ENCODE data around the gene VSTM2B. TPM values are rescaled to one million over a fixed set of nuclear protein-coding genes. Genes with fewer than 3 reads are reported as not detected.

The VSTM2B gene
- total RNA-seq, 1 donor from 2014 or later, result not detected

DNA sequence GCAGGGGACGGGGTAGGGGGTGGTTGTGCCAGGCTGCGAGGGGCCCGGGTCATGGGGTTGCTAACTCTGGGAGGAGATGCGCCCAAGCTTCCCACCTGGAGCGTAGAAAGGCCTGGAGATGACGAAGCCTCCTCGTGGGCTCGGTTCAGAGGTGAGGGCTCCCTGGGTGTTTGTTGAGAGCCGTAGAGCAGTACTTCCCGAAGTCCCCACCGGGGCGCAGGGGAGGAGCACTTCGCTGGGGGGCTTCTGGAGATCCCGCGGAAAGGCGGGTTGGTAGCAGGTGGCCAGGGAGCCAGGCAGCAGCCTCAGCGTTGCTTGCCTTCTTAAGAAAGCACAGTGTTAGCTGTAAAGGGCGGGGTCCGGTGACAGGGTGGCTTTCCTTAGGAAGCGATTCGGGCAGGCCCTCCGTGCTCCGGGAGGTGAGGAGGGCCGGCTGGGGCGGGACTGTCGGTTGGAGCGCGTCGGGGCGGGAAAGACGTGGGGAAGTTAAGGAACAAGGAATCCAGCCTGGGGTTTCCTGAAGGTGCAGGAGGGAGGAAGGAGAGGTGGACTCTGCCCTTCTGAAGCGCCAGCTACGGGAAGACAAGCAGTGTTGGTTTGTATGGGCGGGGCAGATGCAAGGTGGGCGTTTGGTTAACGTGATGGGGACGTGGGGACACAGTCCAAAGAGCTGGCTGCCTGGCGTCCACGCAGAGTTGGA, 3.3 kb downstream of the VSTM2B start:
- no peak for ATAC-seq
- DNase-seq (ENCODE audit: low spot score), result no peak

DNA sequence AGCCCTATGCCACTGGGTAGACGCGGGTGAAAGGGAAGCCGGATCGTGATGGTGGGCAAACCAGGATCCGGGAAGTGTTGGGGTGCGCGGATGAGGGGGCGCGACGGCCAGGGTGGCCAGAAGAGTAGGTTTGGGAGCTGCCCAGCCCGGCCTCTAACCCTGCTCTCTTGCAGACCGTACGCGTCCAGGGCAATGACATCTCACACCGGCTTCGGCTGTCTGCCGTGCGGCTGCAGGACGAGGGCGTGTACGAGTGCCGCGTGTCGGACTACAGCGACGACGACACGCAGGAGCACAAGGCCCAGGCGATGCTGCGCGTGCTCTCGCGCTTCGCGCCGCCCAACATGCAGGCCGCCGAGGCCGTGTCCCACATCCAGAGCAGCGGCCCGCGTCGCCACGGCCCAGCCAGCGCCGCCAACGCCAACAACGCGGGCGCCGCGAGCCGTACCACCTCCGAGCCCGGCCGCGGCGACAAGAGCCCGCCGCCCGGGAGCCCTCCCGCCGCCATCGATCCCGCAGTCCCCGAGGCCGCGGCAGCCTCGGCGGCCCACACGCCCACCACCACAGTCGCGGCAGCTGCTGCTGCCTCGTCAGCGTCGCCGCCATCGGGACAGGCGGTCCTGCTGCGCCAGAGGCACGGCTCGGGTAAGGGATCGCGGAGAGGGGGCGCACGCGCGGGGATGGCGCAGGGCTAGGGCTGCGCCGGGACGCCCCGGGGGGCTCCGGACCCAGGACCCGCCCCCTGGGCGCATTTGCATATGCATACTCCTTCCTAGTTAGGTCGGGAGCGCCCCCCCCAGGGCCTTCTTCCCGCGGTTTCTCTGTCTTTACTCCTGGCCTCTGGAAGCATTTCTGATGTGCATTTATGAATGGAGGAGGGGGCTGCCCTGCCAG, 4.1 kb downstream of the VSTM2B start:
- ATAC-seq (no peak), DNase-seq (ENCODE audit: low spot score) (no peak)

- DNase-seq (ENCODE audit: low spot score), result no peak
- no peak for ATAC-seq
These were observed 5.0 kb downstream of the VSTM2B start for GRCh38 chr19:29530540-29531457.

DNA sequence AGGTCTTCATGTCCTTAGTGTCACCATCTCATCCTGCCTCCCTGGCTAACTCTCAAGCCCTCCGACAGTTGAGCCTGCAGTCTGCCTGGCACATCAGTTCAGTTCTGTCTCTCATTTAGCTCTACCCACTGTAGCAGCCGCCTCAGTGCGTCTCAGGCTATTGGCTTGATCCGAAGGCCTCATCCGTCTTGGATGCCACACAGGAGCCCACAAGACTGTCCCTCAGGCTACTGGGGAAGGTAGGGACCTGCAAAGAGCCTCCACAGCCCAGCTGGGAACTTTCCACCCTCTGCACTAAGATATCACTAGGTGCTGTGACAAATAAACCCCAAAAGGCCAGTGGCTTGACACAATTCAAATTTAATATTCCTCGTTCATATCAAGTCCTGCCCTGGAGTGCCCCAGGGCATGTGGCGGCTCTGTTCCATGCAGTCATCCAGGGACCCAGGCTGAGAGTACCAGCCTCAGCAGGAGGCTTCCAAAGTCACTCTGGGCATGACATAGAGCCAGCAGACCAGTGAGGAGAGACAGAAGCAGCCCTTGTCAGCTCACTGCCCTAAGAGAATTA, 5.7 kb downstream of the VSTM2B start:
- DNase-seq (ENCODE audit: low spot score) (no peak), ATAC-seq (no peak)

DNA sequence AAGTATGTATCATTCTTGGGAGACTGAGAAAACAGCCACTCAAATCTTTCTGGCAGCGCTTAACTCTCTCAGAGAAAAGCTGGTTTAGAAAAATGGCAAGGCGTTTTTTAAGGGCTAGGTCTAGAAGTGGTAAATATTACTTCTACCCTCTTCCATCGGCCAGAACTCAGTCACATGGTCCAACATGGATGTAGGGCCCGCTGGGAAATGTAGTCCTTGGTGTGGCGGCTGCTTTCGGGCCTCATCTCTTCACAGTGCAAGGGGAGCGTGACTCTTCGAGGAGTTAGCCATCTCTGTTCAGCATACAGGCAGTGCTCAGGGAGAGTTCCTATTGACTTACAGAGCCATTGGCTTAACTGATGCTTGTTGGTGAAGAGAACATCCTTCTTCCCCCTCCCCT, 6.3 kb downstream of the VSTM2B start:
- ATAC-seq, result no peak
- DNase-seq (ENCODE audit: low spot score), result no peak

- DNase-seq (ENCODE audit: low spot score) (no peak), ATAC-seq (no peak)
These were observed 7.2 kb downstream of the VSTM2B start for GRCh38 chr19:29532956-29533355.

DNA sequence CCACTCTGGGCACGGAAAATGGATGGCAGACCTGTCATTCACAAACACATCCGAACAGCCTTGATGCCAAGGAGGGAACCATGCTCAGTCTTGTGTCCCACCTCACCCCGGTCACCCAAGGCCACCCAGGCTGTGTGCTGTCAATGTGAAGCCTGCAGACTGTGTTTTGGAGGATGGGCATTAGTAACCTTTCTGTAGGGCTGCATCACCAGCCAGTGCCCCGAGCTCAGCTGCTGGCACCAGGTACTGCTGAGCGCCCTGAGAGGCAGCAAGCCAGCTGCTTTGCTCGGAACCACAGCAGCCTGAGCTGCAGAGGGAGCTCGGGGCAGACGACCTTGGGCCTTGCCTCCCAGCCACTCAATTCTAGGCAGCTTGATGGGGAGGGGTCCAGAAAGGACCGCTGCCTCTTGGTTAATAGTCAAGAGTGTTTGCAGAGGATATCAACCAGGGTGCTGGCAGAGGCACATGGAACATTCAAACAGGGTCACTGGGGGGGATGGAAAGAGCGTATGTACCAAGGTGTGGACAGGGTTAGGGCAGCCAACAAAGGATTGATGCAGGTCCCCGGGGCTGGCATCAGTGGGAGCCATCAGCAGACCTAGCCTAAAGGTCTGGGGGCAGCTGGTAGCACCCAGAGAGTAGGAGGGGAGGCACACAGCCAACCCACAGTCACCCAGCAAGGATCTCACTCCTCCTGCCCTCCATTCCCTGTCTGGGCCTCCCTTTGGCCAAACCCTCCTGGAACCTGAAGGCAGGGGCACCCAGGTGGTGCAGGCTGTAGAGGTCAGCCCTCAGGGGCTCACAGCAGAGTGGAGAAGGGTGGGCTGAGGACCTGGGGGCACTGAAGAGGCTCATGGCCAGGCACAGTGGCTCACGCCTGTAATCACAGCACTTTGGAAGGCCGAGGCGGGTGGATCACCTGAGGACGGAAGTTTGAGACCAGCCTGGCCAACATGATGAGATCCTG, 8.1 kb downstream of the VSTM2B start:
- ATAC-seq (no peak), DNase-seq (ENCODE audit: low spot score) (no peak)

DNA sequence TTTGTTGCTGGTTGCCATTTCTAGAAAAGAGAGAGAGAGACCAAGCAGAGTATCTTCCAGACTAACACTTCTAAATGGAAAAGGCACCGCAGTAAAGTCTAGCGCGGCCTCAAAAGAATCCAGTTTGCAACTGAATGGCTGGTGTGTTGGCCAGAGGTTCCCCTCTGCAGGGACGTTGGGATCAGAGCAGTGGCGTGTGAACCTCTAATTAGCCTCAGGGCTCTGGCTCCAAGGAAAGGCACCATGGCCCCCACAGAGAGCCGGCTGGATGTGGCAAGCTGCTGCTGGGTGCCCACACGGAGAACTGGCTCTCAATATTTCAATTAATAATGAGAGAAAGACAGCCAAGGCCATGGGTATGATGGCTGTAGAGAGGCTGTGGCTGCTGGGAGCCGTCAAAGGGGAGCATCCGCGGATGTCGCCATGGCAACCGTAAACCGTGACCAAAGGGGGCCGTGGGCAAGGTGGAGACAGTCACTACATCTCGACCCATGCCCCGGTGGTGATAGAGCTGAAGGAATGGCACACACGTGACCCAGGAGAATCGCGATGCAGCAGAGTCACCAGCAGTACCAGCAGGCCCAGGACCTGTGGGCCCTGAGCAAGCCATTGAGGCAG, 9.5 kb downstream of the VSTM2B start:
- no peak for DNase-seq (ENCODE audit: low spot score)
- no peak for ATAC-seq

DNA sequence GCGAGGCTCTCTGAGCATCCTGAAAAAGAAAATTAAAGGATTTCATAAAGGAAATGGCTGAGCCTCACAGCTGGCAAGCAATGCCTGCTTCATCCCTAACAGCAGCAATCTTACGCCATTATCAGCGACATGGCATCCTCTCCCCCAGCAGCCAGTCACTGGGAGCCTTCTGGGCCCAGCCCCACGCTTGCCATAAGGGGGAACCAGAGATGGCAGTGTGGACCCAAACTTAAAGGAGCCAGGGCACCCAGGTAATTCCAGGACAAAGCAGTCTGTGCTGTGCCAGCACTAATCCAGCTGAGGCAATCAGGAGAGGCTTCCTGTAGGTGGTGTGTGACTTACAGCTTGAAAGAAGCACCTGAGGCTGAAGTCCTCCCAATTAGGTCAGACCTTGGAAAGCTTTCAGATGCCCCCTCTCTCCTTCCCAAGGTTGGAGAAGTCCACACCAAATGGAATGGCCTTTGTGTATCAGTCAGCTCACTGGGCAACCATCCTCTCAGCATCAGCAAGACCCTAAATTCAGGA, 10.3 kb downstream of the VSTM2B start:
- DNase-seq (ENCODE audit: low spot score) (no peak), ATAC-seq (no peak)

GRCh38 chr19:29537181-29537580, 11.4 kb downstream of the VSTM2B start:
- no peak for ATAC-seq
- no peak for DNase-seq (ENCODE audit: low spot score)

DNA sequence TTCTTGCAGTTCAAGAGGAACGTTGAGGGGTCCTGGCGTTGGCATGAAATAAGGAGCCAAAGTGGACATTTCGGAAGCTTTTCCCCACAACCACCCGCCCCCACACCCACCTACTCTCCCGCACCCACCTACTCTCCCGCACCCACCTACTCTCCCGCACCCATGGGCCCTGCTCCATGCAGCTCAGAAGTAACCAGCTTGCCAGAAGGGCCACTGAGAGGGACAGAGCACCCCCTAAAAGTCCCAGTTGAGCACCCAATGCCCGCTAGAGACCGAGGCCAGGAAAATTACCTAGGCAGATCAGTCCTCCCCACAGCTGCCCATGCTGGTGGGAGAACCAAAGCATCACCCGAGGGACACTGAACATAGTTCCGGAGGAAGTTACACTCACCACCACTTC, 11.8 kb downstream of the VSTM2B start:
- ATAC-seq (no peak), DNase-seq (ENCODE audit: low spot score) (no peak)

- DNase-seq (ENCODE audit: low spot score) (no peak), ATAC-seq (no peak)
These were observed 12.4 kb downstream of the VSTM2B start for GRCh38 chr19:29538146-29538545.

DNA sequence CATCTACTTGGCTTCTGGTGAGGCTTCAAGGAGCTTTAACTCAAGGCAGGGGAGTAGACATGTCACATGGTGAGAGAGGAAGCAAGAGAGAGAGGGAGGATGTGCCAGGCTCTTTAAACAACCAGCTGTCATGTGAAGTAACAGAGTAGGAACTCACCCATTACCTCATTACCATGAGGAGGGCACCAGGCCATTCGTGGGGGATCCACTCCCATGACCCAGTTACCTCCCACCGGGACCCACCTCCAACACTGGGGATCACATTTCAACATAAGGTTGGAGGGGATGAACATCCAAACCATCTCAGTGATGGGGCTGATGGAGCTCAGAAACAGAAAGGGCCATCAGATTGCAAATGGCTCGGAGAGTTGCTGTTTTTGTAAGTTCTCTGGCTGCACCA, 12.9 kb downstream of the VSTM2B start:
- ATAC-seq, result no peak
- DNase-seq (ENCODE audit: low spot score), result no peak

DNA sequence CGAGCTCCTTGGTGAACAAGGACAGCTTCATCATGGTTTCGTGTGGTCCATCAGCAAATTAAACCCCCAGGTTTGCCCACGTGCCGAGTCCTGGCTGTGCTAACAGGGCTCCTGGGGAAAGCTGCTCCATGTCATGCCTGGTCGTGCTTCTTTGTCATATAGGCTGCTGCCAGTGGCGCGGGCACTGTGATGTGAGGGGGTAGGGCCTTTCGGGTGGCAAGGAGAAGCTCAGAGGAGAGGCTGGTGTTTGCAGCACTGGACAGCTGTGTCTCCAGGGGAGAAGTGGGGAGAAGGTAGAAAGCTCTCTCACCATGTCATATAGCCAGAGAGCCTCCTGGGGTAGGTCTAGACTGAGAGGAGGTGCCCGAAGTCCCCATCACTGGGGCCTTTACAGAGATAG, 13.3 kb downstream of the VSTM2B start:
- DNase-seq (ENCODE audit: low spot score), result no peak
- no peak for ATAC-seq

- no peak for DNase-seq (ENCODE audit: low spot score)
- no peak for ATAC-seq
These were observed 13.9 kb downstream of the VSTM2B start for GRCh38 chr19:29539670-29540069.

- DNase-seq (ENCODE audit: low spot score) (no peak), ATAC-seq (no peak)
These were observed 14.3 kb downstream of the VSTM2B start for GRCh38 chr19:29540114-29540513.

GRCh38 chr19:29541473-29542253, 15.9 kb downstream of the VSTM2B start:
- DNase-seq (ENCODE audit: low spot score) (no peak), ATAC-seq (no peak)

- DNase-seq (ENCODE audit: low spot score) (no peak), ATAC-seq (no peak)
These were observed 16.5 kb downstream of the VSTM2B start for GRCh38 chr19:29542327-29542726.

Data from left lobe of liver (tissue), 2 donors.